Measurements from ENCODE around the gene CNNM2. TPM values are rescaled to one million over a fixed set of nuclear protein-coding genes. Genes with fewer than 3 reads are reported as not detected.
"Not testable (repeated sequence)": the region's sequence is repeated elsewhere in the genome, so short reads cannot be mapped to it uniquely, and the experiment has no call there.

The CNNM2 gene
- total RNA-seq, 2 donors from 2014 or later, result 3.4 to 5.3 TPM

GRCh38 chr10:102997998-102998397, 79.9 kb downstream of the CNNM2 start:
- WGBS, 2 donors, result 64 to 81% methylated on average over 1 of the region's 1 CpG
- no peak overlapping the region for H3K4me3 ChIP-seq
- DNase-seq, result no peak
- H3K36me3 ChIP-seq (replicated peaks in 1 of 2; ENCODE audit: insufficient read depth in 1 of 2, low read depth in 2 of 2), result no peaks in the 10 kb centered on the region
- ATAC-seq, result no peak
- H3K27me3 ChIP-seq, result no peaks in the 10 kb centered on the region
- no peaks in the 10 kb centered on the region for H3K4me1 ChIP-seq
- no peaks in the 10 kb centered on the region for H3K9me3 ChIP-seq
- no peak for TF ChIP-seq CTCF (IDR thresholded peaks at IDR 0.05)
- intact Hi-C loops (cut with DNase I), result no loop called here
- no peak overlapping the region for H3K27ac ChIP-seq

- Histone ChIP-seq H3K9me3 (no peaks in the 10 kb centered on the region), H3K4me3 (no peak overlapping the region), H3K4me1 (no peaks in the 10 kb centered on the region), H3K36me3 (replicated peaks in 1 of 2; ENCODE audit: insufficient read depth in 1 of 2, low read depth in 2 of 2) (no peaks in the 10 kb centered on the region), H3K27ac (no peak overlapping the region), H3K27me3 (no peaks in the 10 kb centered on the region)
- ATAC-seq, result no peak
- intact Hi-C loops (cut with DNase I), result no loop called here
- TF ChIP-seq POLR2A (IDR thresholded peaks at IDR 0.05), result no peak
- no peak for TF ChIP-seq CTCF (IDR thresholded peaks at IDR 0.05)
- DNase-seq, result no peak
- 83 to 92% methylated on average over 7 of the region's 7 CpGs for WGBS, 2 donors
Measured at GRCh38 chr10:102998399-102998907, 80.4 kb downstream of the CNNM2 start.

- H3K4me3 ChIP-seq; H3K27ac ChIP-seq; H3K27me3 ChIP-seq; DNase-seq; H3K36me3 ChIP-seq (replicated peaks in 1 of 2; ENCODE audit: insufficient read depth in 1 of 2, low read depth in 2 of 2); H3K4me1 ChIP-seq; H3K9me3 ChIP-seq; ATAC-seq; intact Hi-C loops (cut with DNase I): not testable (repeated sequence)
- WGBS, 2 donors, result 91 to 95% methylated on average over 7 of the region's 7 CpGs
Measured at GRCh38 chr10:103000050-103000449, 82.0 kb downstream of the CNNM2 start.

- no peaks in the 10 kb centered on the region for H3K4me1 ChIP-seq
- intact Hi-C loops (cut with DNase I), result no loop called here
- no peaks in the 10 kb centered on the region for H3K27me3 ChIP-seq
- 97 to 99% methylated on average over 5 of the region's 5 CpGs for WGBS, 2 donors
- TF ChIP-seq POLR2A (IDR thresholded peaks at IDR 0.05) (no peak), CTCF (IDR thresholded peaks at IDR 0.05) (no peak)
- no peak overlapping the region for H3K27ac ChIP-seq
- no peak overlapping the region for H3K4me3 ChIP-seq
- no peaks in the 10 kb centered on the region for H3K36me3 ChIP-seq (replicated peaks in 1 of 2; ENCODE audit: insufficient read depth in 1 of 2, low read depth in 2 of 2)
- DNase-seq (no peak), ATAC-seq (no peak)
- H3K9me3 ChIP-seq, result no peaks in the 10 kb centered on the region
Measured at GRCh38 chr10:103007017-103007416, 88.9 kb downstream of the CNNM2 start.

GRCh38 chr10:103013416-103013815, 95.3 kb downstream of the CNNM2 start:
- no peaks in the 10 kb centered on the region for H3K27me3 ChIP-seq
- no peaks in the 10 kb centered on the region for H3K4me1 ChIP-seq
- no peaks in the 10 kb centered on the region for H3K36me3 ChIP-seq (replicated peaks in 1 of 2; ENCODE audit: insufficient read depth in 1 of 2, low read depth in 2 of 2)
- H3K27ac ChIP-seq, result no peak overlapping the region
- H3K4me3 ChIP-seq, result no peak overlapping the region
- DNase-seq (no peak), ATAC-seq (no peak)
- TF ChIP-seq CTCF (IDR thresholded peaks at IDR 0.05) (no peak), POLR2A (IDR thresholded peaks at IDR 0.05) (no peak)
- intact Hi-C loops (cut with DNase I), result no loop called here
- WGBS, 2 donors, result 72 to 83% methylated on average over 5 of the region's 5 CpGs
- H3K9me3 ChIP-seq, result no peaks in the 10 kb centered on the region

Measured in body of pancreas (tissue), 4 donors.